Transverse colon (tissue), 3 donors: ENCODE measurements around the gene HSD17B3.

ENCODE experiments used
- EP300 ChIP-seq: sonication (generic); formaldehyde crosslinking; IDR thresholded peaks from one replicate; pipeline ENCODE4 v1.6.1; 2017; ENCODE audit warnings: antibody characterized with exemption, low read depth
- POLR2A ChIP-seq: fragments of 450-650 bp; IDR thresholded peaks from one replicate; pipeline ENCODE4 v1.6.1; 2016; ENCODE audit warnings: antibody characterized with exemption, mild to moderate bottlenecking, moderate library complexity
- TF ChIP-seq, protein P1 (sequence below), 5 experiments: fragments of 200-600 bp in 3 of 5; fragments of 450-650 bp in 2 of 5; sonication (generic) in 3 of 5; IDR thresholded peaks; 1 replicate in 2 of 5; 2 replicates in 3 of 5; pipeline ENCODE4 v1.5.1; 2016 to 2017; ENCODE audit warnings: antibody characterized with exemption in 5 of 5, inconsistent platforms in 3 of 5, mild to moderate bottlenecking in 2 of 5, moderate library complexity in 1 of 5

DNA sequence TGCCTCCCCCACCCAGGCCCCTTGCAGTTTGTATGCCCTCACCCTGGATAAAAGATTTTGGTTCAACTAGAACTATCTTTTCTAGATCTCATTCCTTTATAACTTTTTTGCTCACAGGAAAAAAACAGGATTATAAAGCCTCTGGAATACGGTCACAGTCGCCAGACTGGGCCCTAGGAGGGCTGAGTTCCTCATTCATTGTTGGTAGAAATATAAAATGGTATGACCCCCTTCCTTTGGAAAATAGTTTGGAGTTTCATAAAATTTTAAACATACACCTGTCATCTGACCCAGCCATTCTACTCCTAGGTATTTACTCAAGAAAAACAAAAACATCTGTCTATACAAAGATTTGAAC lies 82.1 kb downstream of the HSD17B3 start:
- TF ChIP-seq POLR2A (no peak), EP300 (no peak)
- TF ChIP-seq, protein P1, sequence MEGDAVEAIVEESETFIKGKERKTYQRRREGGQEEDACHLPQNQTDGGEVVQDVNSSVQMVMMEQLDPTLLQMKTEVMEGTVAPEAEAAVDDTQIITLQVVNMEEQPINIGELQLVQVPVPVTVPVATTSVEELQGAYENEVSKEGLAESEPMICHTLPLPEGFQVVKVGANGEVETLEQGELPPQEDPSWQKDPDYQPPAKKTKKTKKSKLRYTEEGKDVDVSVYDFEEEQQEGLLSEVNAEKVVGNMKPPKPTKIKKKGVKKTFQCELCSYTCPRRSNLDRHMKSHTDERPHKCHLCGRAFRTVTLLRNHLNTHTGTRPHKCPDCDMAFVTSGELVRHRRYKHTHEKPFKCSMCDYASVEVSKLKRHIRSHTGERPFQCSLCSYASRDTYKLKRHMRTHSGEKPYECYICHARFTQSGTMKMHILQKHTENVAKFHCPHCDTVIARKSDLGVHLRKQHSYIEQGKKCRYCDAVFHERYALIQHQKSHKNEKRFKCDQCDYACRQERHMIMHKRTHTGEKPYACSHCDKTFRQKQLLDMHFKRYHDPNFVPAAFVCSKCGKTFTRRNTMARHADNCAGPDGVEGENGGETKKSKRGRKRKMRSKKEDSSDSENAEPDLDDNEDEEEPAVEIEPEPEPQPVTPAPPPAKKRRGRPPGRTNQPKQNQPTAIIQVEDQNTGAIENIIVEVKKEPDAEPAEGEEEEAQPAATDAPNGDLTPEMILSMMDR (IDR thresholded peaks at IDR 0.05) = no peak
